GM12873 (cell line): ENCODE data around the gene PGR.

Experiments
- TF ChIP-seq, protein P1 (sequence below): IDR thresholded peaks from 2 replicates; pipeline ENCODE4 v1.5.1; 2012; ENCODE audit warnings: low read depth, mild to moderate bottlenecking, moderate library complexity, low read length, control low read depth; ENCODE audit not compliant: insufficient read depth; ENCODE audit errors: missing control alignments

PGR gene

DNA sequence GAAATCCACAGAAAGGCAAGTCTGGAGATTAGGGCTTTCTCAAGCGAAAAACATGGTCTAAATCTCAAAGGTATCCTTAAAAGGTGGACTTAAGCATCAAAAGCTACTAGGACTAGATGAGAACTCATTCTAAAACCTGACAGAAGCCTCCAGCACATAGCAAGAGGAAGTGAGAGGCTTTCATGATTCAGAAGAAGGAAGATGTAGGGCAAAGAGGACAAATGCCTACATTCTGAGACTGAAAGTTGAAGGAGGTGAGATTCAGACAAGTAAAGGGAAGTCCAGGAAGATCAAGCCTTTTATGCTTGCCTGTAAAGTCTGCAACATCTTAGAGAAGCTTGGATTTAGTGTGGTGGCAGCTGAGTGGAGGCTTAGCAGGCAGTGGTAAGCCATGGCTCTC, 98.9 kb downstream of the PGR start:
- TF ChIP-seq, protein P1, sequence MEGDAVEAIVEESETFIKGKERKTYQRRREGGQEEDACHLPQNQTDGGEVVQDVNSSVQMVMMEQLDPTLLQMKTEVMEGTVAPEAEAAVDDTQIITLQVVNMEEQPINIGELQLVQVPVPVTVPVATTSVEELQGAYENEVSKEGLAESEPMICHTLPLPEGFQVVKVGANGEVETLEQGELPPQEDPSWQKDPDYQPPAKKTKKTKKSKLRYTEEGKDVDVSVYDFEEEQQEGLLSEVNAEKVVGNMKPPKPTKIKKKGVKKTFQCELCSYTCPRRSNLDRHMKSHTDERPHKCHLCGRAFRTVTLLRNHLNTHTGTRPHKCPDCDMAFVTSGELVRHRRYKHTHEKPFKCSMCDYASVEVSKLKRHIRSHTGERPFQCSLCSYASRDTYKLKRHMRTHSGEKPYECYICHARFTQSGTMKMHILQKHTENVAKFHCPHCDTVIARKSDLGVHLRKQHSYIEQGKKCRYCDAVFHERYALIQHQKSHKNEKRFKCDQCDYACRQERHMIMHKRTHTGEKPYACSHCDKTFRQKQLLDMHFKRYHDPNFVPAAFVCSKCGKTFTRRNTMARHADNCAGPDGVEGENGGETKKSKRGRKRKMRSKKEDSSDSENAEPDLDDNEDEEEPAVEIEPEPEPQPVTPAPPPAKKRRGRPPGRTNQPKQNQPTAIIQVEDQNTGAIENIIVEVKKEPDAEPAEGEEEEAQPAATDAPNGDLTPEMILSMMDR: no peak

DNA sequence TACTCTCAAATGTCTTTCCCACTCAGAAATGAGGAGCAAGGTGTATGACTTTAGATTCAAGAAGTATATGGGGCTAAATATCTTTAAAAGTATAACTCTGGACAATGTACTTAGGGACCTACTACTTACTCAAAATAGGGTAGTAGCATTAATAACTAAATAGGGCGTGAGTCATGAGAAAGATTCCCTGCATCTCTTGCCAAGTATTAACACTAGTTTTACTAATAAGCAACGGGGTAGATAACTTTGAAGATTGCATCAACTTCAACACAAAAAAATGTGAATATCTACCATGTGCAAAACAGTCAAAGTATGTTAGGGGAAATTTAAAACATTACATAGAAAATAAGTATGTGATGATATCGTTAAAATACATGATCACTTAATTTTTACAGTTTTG, 99.6 kb downstream of the PGR start:
- TF ChIP-seq, protein P1: no peak

DNA sequence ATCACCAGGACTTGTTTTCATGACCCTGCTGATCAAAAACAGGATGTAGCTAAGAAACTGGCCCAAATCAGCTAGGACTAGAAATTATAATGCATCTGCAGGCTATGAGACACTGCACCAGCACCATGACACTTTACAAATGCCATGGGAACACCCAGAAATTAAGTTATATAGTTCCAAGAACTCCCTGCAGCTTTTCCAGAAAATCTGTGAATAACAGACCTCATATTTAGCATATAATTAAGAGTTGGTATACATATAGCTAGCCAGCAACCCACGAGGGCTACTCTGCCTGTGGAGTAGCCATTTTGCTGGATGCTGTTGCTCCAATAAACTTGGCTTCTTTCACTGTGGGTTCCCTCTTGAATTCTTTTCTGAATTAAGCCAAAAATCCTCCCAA, 101.0 kb downstream of the PGR start:
- TF ChIP-seq, protein P1: no peak

DNA sequence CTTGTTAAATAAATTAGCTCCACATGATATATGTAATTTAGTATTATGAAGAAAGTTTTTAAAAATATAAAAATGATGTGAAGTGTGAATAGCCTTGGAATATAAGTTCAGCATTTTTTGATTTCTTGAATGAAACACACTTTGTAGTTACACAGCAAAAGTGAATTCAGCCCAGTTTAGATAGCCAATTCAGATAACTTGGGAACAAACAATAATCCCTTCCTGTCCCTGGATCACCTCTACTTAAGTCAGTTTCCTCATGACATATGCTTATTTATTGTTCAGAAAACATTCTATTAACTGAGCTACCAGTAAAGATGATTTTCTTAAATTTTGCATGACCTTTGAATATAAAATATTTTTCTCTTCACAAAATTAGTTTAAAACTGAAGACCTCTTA, 107.4 kb downstream of the PGR start:
- TF ChIP-seq, protein P1: no peak

DNA sequence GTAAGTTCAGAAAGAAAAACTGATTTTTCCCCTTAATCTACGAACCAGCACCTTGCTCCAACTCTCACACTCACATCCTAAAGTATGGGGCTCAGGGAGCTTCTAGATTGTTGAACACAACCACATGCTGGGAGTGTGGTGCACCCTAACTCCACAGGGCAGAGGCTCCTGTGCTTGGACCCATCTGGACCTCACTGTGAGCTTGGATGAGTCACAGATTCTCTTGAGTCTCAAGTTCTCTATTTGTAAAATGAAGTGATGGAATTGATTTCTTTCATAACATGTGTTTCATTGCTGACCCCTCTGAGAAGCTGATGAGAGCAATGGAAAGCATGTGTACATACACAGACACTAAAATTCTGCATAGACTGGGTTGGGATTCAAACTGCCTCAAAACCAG, 109.7 kb downstream of the PGR start:
- TF ChIP-seq, protein P1: no peak

DNA sequence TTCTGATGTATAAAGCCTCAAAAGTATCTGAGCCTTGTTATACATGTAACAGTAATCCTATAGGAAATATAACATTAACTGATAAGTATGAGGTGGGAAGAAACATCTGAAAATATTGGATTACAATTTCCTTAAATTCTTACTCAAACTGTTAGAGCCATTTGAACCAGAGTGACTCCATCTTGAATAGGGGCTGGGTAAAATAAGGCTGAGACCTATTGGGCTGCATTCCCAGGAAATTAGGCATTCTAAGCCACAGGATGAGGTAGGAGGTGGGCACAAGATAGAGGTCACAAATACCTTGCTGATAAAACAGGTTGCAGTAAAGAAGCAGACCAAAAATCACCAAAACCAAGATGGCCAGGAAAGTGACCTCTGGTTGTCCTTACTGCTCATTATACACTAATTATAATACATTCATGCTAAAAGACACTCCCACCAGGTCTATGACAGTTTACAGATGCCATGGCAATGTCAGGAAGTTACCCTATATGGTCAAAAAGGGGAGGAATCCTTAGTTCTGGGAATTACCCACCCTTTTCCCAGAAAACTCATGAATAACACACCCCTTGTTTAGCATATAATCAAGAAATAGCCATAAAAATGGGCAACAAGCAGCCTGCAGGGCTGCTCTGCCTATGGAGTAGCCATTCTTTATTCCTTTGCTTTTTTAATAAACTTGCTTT, 114.9 kb downstream of the PGR start:
- TF ChIP-seq, protein P1: no peak

DNA sequence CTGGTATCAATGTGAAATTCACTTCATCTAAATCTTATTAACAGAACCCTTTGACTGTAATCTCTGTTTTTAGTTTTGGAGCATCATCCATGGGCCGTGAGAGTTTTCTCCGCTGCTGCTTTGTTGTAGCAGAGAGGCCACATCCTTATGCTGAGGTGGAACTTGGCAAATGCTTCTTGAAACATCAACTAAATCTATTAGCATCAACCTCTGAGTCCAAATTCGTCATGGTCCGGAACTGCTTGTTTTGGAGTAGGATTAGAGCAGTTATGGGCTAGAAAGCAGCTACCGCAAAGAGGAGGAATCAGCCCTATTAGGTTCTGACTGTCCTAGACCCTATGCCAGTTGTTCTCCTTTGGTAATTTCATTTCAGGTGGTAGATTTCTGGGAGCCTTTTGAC, 117.7 kb downstream of the PGR start:
- TF ChIP-seq, protein P1: no peak
